ENCODE results near the gene PLA2G15.
A peak's percentile ranks its signal among the peaks of the same experiment; 100 is the strongest.

The PLA2G15 gene

GRCh38 chr16:68274441-68274840, 29.3 kb downstream of the PLA2G15 start:
- Mint-ChIP-seq H3K4me1 (peaks cover 71% of the 10 kb centered on the region), H3K27me3 (no peaks in the 10 kb centered on the region), H3K4me3 (peak overlapping the region; percentile 73)

DNA sequence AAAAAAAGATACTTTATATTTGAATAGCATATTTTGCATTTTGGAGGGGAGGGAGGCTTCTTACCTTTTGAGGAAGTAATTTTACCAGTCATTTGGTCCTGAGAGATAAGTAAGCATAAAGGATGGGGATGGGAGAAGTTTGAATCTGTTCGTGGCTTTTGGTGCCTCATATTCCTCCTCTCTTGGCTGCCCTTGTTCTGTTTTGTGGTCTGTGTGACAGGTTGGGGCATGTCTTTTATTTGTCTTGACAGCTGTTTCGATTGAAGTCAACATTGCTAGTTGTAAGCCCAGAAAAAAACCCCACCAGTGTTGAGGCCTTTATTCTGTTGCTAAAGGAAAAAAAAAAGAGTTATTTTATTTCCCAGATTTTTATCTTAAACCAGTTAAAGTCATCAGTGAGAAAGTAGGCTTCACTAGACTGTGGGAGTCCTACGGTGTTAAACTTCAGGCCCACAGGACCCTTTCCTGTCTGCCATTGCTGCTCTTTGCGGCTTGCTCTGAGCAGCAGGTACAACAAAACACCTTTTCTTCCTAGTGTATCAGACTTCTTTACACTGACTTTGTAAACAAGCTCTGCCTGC, 30.5 kb downstream of the PLA2G15 start:
- H3K27me3 Mint-ChIP-seq, result no peaks in the 10 kb centered on the region
- H3K4me1 Mint-ChIP-seq, result peaks cover 67% of the 10 kb centered on the region
- peak overlapping the region; percentile 76 for H3K27ac Mint-ChIP-seq
- H3K9me3 Mint-ChIP-seq, result no peaks in the 10 kb centered on the region
- H3K4me3 Mint-ChIP-seq, result peak overlapping the region; percentile 73
- H3K36me3 Mint-ChIP-seq, result peaks cover 18% of the 10 kb centered on the region

More at GRCh38 chr16:68274441-68274840, 29.3 kb downstream of the PLA2G15 start:
- H3K9me3 Mint-ChIP-seq, result no peaks in the 10 kb centered on the region
- H3K36me3 Mint-ChIP-seq, result peaks cover 14% of the 10 kb centered on the region
- peak overlapping the region; percentile 87 for H3K27ac Mint-ChIP-seq

- Mint-ChIP-seq H3K9me3 (no peaks in the 10 kb centered on the region), H3K27ac (peak overlapping the region; percentile 76), H3K4me1 (peaks cover 67% of the 10 kb centered on the region), H3K4me3 (peak overlapping the region; percentile 73), H3K27me3 (no peaks in the 10 kb centered on the region), H3K36me3 (peaks cover 22% of the 10 kb centered on the region)
Observed at GRCh38 chr16:68276223-68276622, 31.1 kb downstream of the PLA2G15 start.

DNA sequence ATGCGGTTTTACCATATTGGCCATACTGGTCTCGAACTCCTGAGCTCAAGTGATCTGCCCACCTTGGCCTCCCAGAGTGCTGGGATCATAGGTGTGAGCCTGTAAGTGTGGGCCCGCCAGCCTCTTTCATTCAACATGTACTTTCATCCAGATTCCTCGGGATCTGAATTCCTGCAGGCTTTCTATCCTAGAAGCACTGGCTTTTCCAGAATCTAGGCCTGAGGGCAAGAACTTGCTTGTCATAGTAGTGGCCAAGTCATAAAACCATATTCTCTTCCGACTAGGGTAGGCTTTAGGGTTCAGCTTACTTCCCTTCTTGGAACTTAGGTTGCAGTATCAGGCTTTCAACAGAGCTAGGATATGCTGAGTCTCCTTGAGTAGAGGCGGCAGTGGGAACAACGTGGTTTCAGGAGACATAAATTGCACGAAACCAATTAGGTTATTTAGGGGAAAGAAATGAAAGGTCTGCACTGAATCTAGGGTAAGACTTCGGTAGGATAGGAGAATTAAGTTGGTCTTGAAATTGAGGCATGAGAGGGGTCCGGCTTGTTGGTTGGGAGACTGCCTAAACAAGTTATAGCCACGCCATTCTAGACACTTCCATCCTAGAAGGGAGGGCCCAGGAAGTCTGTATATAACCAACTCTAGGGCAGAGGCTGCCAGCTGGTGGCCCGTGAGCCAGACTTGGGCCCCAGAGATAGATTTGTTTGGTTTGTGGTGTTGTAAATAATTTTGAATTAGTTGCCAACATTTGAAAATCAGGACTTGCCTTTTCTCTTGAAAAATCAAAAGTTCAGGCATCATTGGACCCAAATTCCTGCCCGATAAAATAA, 34.8 kb downstream of the PLA2G15 start:
- Mint-ChIP-seq H3K4me1 (peaks cover 71% of the 10 kb centered on the region), H3K9me3 (no peaks in the 10 kb centered on the region), H3K4me3 (peak overlapping the region; percentile 40), H3K36me3 (peaks cover 32% of the 10 kb centered on the region), H3K27ac (peak overlapping the region; percentile 88), H3K27me3 (no peaks in the 10 kb centered on the region)

- Mint-ChIP-seq H3K36me3 (peaks cover 32% of the 10 kb centered on the region), H3K27me3 (no peaks in the 10 kb centered on the region), H3K9me3 (no peaks in the 10 kb centered on the region), H3K27ac (peak overlapping the region; percentile 88), H3K4me3 (peak overlapping the region; percentile 64), H3K4me1 (peaks cover 71% of the 10 kb centered on the region)
Observed at GRCh38 chr16:68281368-68282063, 36.3 kb downstream of the PLA2G15 start.

GRCh38 chr16:68282064-68282452, 36.9 kb downstream of the PLA2G15 start:
- Mint-ChIP-seq H3K36me3 (peaks cover 34% of the 10 kb centered on the region), H3K4me1 (peaks cover 75% of the 10 kb centered on the region), H3K4me3 (peak overlapping the region; percentile 64), H3K9me3 (no peaks in the 10 kb centered on the region), H3K27ac (peak overlapping the region; percentile 88), H3K27me3 (no peaks in the 10 kb centered on the region)

- H3K4me1 Mint-ChIP-seq, result peaks cover 88% of the 10 kb centered on the region
- H3K4me3 Mint-ChIP-seq, result peak overlapping the region; percentile 69
- H3K36me3 Mint-ChIP-seq, result peaks cover 40% of the 10 kb centered on the region
- H3K27ac Mint-ChIP-seq, result peak overlapping the region; percentile 81
- H3K27me3 Mint-ChIP-seq, result no peaks in the 10 kb centered on the region
- H3K9me3 Mint-ChIP-seq, result no peaks in the 10 kb centered on the region
Observed at GRCh38 chr16:68283346-68283745, 38.2 kb downstream of the PLA2G15 start.

DNA sequence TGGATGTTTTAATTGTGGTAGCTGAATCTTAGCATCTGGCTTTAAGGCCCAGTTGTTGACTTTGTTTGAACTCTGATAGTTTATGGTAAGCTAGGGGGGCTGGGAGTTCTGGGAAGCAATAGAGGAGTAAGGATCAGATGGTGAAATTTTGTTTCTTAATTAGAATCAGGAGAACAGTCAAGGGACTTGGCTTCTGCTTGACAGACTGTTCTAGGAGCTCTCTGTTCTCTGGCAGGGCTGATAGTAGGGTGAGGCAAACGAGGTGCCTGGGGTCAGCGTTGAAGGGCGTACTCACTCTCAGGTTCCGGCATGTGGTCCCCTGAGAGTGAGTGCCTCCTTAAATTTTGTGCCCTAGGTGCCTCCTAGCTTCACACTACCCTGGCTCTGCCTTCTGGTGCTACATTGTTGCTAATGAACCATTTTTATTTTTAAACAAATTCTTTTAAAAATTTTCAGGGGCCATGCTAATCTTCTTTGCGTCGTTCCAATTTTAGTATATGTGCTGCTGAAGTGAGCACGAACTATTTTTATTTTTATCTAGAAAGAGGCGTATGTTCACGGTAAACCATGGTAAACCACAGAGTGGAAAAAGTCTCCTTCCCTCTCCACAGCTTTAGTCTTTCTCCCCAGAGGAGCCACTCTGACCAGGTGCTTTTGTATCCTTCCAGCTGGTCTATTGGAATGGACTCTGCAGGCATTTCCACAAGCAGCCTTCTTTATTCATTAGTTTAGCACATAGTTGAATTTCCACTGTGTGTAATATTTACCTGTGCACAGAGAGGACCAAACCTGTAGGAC, 38.8 kb downstream of the PLA2G15 start:
- peaks cover 40% of the 10 kb centered on the region for H3K36me3 Mint-ChIP-seq
- peak overlapping the region; percentile 81 for H3K27ac Mint-ChIP-seq
- H3K4me3 Mint-ChIP-seq, result peak overlapping the region; percentile 69
- H3K27me3 Mint-ChIP-seq, result no peaks in the 10 kb centered on the region
- H3K4me1 Mint-ChIP-seq, result peaks cover 89% of the 10 kb centered on the region
- H3K9me3 Mint-ChIP-seq, result no peaks in the 10 kb centered on the region

GRCh38 chr16:68284847-68285246, 39.7 kb downstream of the PLA2G15 start:
- Mint-ChIP-seq H3K4me1 (peaks cover 89% of the 10 kb centered on the region), H3K27me3 (no peaks in the 10 kb centered on the region), H3K9me3 (no peaks in the 10 kb centered on the region), H3K4me3 (peak overlapping the region; percentile 69), H3K36me3 (peaks cover 40% of the 10 kb centered on the region), H3K27ac (peak overlapping the region; percentile 81)

DNA sequence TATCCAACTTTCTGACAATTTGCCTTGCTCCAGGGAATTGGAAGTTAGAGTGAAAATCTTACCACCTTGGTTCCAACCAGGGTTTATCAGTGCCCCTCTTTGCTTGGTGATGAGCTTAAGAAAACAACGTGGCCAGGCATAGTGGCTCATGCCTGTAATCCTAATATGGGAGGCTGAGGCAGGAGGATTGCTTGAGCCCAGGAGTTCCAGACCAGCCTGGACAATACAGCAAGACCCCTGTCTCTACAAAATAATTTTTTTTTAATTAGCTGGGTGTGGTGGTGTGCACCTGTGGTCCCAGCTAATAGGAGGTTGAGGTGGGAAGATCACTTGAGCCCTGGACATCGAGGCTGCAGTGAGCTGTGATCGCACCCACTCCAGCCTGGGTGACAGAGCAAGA, 40.5 kb downstream of the PLA2G15 start:
- H3K27ac Mint-ChIP-seq, result peak overlapping the region; percentile 57
- H3K27me3 Mint-ChIP-seq, result no peaks in the 10 kb centered on the region
- no peaks in the 10 kb centered on the region for H3K9me3 Mint-ChIP-seq
- peaks cover 39% of the 10 kb centered on the region for H3K36me3 Mint-ChIP-seq
- H3K4me1 Mint-ChIP-seq, result peaks cover 93% of the 10 kb centered on the region
- H3K4me3 Mint-ChIP-seq, result peak overlapping the region; percentile 69

DNA sequence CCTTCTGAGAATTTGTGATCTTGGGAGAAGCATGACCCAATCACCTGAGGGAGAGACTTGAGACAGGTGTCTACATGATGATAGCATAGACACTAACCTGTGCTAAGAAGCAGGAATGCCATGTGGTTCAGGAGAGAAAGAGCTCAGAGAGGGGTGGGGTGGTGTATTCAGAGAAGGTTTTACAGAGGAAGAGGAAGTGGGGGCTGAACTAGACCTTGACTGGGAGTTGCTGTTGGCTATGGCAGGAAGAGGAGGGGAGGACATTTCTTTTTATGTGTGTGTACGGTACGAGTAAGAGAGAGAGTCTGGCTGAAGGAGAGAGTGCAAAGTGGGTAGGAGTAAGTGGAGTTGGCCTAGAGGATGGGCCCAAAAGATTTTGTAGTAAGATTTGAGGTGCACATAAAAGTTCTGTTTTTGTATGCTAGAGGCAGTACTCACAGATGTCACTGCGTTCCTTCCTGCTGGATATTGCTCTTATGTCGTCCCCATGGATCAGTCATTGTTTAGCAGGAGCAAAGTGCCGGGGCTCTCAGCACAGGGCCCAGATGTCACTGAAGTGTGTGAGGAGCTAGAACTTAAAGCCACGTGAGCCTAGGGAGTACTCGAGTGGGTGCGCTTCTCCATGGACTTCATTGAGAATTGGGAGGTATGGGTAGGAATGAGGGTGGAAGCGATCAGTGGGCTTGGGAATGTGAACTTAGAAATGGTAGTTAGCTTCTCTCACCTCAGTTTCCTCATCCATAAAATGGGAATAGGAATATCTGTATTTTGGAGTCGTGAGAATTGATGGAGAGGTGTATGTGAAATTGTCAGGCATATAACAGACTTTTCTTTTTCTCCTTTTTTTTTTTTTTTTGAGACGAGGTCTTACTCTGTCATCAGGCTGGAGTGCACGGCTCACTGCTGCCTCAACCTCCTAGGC, 41.2 kb downstream of the PLA2G15 start:
- peak overlapping the region; percentile 68 for H3K27ac Mint-ChIP-seq
- H3K27me3 Mint-ChIP-seq, result no peaks in the 10 kb centered on the region
- H3K4me3 Mint-ChIP-seq, result peak overlapping the region; percentile 69
- H3K9me3 Mint-ChIP-seq, result no peaks in the 10 kb centered on the region
- H3K4me1 Mint-ChIP-seq, result peaks cover 93% of the 10 kb centered on the region
- peaks cover 37% of the 10 kb centered on the region for H3K36me3 Mint-ChIP-seq

- H3K27ac Mint-ChIP-seq, result peak overlapping the region; percentile 92
- H3K36me3 Mint-ChIP-seq, result peaks cover 34% of the 10 kb centered on the region
- H3K9me3 Mint-ChIP-seq, result no peaks in the 10 kb centered on the region
- H3K4me1 Mint-ChIP-seq, result peaks cover 93% of the 10 kb centered on the region
- no peaks in the 10 kb centered on the region for H3K27me3 Mint-ChIP-seq
- peak overlapping the region; percentile 69 for H3K4me3 Mint-ChIP-seq
Observed at GRCh38 chr16:68287276-68288251, 42.4 kb downstream of the PLA2G15 start.

GRCh38 chr16:68288252-68288650, 43.1 kb downstream of the PLA2G15 start:
- no peaks in the 10 kb centered on the region for H3K27me3 Mint-ChIP-seq
- no peaks in the 10 kb centered on the region for H3K9me3 Mint-ChIP-seq
- H3K36me3 Mint-ChIP-seq, result peaks cover 36% of the 10 kb centered on the region
- H3K27ac Mint-ChIP-seq, result peak overlapping the region; percentile 92
- peak overlapping the region; percentile 69 for H3K4me3 Mint-ChIP-seq
- H3K4me1 Mint-ChIP-seq, result peaks cover 92% of the 10 kb centered on the region

Data from activated naive CD4-positive, alpha-beta T cell treated with anti-CD3 and anti-CD28 coated beads, Interleukin-2, amount 50 U/mL, for 24 hours (primary cell).